ENCODE results near the gene TSC2.
A peak's percentile ranks its signal among the peaks of the same experiment; 100 is the strongest.
"Not testable (repeated sequence)": the region's sequence is repeated elsewhere in the genome, so short reads cannot be mapped to it uniquely, and the experiment has no call there.

The TSC2 gene

GRCh38 chr16:2085669-2086068 lies 37.9 kb downstream of the TSC2 start:
- no peak for DNase-seq (ENCODE audit: low read depth in 3 of 3)

- DNase-seq (ENCODE audit: low read depth in 3 of 3): no peak
These were observed 38.4 kb downstream of the TSC2 start for GRCh38 chr16:2086106-2086742.

GRCh38 chr16:2086812-2087747 lies 39.3 kb downstream of the TSC2 start:
- DNase-seq (ENCODE audit: low read depth in 3 of 3): no peak

- no peak for DNase-seq (ENCODE audit: low read depth in 3 of 3)
These were observed 40.2 kb downstream of the TSC2 start for GRCh38 chr16:2087748-2088631.

- no peak for DNase-seq (ENCODE audit: low read depth in 3 of 3)
These were observed 41.1 kb downstream of the TSC2 start for GRCh38 chr16:2088759-2089358.

GRCh38 chr16:2089706-2090480 lies 42.1 kb downstream of the TSC2 start:
- DNase-seq (ENCODE audit: low read depth in 3 of 3): no peak

GRCh38 chr16:2090481-2090776 lies 42.6 kb downstream of the TSC2 start:
- no peak for DNase-seq (ENCODE audit: low read depth in 3 of 3)

GRCh38 chr16:2090777-2091546 lies 43.2 kb downstream of the TSC2 start:
- peak in 1 of 3 experiments; percentile 11 for DNase-seq (ENCODE audit: low read depth in 3 of 3)

- DNase-seq (ENCODE audit: low read depth in 3 of 3): no peak
These were observed 43.9 kb downstream of the TSC2 start for GRCh38 chr16:2091547-2092255.

GRCh38 chr16:2092256-2092620 lies 44.5 kb downstream of the TSC2 start:
- no peak for DNase-seq (ENCODE audit: low read depth in 3 of 3)

- no peak for DNase-seq (ENCODE audit: low read depth in 3 of 3)
These were observed 45.1 kb downstream of the TSC2 start for GRCh38 chr16:2092866-2093265.

- DNase-seq (ENCODE audit: low read depth in 3 of 3): no peak
These were observed 46.0 kb downstream of the TSC2 start for GRCh38 chr16:2093793-2094192.

- no peak for DNase-seq (ENCODE audit: low read depth in 3 of 3)
These were observed 47.6 kb downstream of the TSC2 start for GRCh38 chr16:2095315-2095853.

- no peak for DNase-seq (ENCODE audit: low read depth in 3 of 3)
These were observed 48.3 kb downstream of the TSC2 start for GRCh38 chr16:2095918-2096582.

GRCh38 chr16:2096853-2097595 lies 49.2 kb downstream of the TSC2 start:
- no peak for DNase-seq (ENCODE audit: low read depth in 3 of 3)

- DNase-seq (ENCODE audit: low read depth in 3 of 3): not testable (repeated sequence)
These were observed 49.9 kb downstream of the TSC2 start for GRCh38 chr16:2097689-2098088.

GRCh38 chr16:2101581-2101980 lies 53.8 kb downstream of the TSC2 start:
- not testable (repeated sequence) for DNase-seq (ENCODE audit: low read depth in 3 of 3)

- no peak for DNase-seq (ENCODE audit: low read depth in 3 of 3)
These were observed 54.7 kb downstream of the TSC2 start for GRCh38 chr16:2102471-2102870.

All from stimulated activated CD4-positive, alpha-beta T cell treated with anti-CD3 and anti-CD28 coated beads, TNF-alpha, amount 100 ng/mL, for 24 hours (primary cell).